Activated CD4-positive, alpha-beta T cell treated with anti-CD3 and anti-CD28 coated beads, Interleukin-2, amount 10 ng/mL, durations not matched to agents 7 days and 5 days (primary cell): ENCODE measurements around the gene SLC9A3. TPM values are rescaled to one million over a fixed set of nuclear protein-coding genes. Genes with fewer than 3 reads are reported as not detected.
A peak's percentile ranks its signal among the peaks of the same experiment; 100 is the strongest.

Experiments
- CTCF ChIA-PET: fragments of 350-600 bp; sonication (Branson Sonifier 250); formaldehyde crosslinking; loops from one replicate; lab custom pipeline; 2021; ENCODE audit warnings: antibody characterized with exemption; lab: Charles Lee
- POLR2A ChIA-PET: fragments of 350-600 bp; sonication (Branson Sonifier 250); formaldehyde crosslinking; loops from one replicate; lab custom pipeline; 2021; ENCODE audit warnings: antibody characterized with exemption; lab: Charles Lee
- DNase-seq: peaks from one replicate; pipeline ENCODE4 v3.0.0-alpha.2; 2020
- H3K27ac Mint-ChIP-seq: one replicate; pipeline ENCODE4 v1.8.0; 2021; ENCODE audit warnings: mild to moderate bottlenecking, moderate library complexity, mixed read lengths
- H3K27me3 Mint-ChIP-seq: one replicate; pipeline ENCODE4 v1.8.0; 2021; ENCODE audit warnings: mixed read lengths
- H3K36me3 Mint-ChIP-seq: one replicate; pipeline ENCODE4 v1.8.0; 2021; ENCODE audit warnings: low read depth, mixed read lengths
- H3K4me1 Mint-ChIP-seq: one replicate; pipeline ENCODE4 v1.8.0; 2021; ENCODE audit warnings: mixed read lengths
- H3K4me3 Mint-ChIP-seq: one replicate; pipeline ENCODE4 v1.8.0; 2021; ENCODE audit warnings: mild to moderate bottlenecking, moderate library complexity, mixed read lengths
- H3K9me3 Mint-ChIP-seq: one replicate; pipeline ENCODE4 v1.8.0; 2021; ENCODE audit warnings: mixed read lengths
- total RNA-seq, 2 experiments: library from RNA; stranded (reverse); gene quantifications; one replicate each; pipeline ENCODE4 v1.2.3, GENCODE V29; 2021

The SLC9A3 gene
- total RNA-seq, 2 experiments from 2014 or later, result 1.4 to 2.2 TPM

DNA sequence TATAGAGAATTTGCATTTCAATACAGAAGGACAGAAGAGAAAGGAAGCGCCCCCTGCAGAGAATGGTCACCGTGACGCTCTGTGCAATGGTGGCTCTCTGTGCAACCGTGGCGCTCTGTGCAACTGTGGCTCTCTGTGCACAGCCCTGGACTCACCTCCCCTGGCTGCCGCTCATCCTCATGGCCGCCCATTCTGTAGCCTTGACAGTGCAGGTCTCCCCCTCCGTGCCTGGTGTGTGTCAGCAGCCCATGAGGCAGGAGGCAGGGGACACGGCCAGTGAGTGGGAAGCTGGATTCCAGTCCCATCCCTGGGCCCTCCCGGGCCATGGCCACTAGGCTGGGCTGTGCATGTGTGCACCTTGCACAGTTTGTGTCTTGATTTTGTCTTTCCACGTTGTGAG is 69.3 kb downstream of the SLC9A3 start:
- ChIA-PET POLR2A (no interaction called here), CTCF (no interaction called here)
- H3K4me3 Mint-ChIP-seq, result no peak overlapping the region
- no peak overlapping the region for H3K27ac Mint-ChIP-seq
- H3K27me3 Mint-ChIP-seq, result no peaks in the 10 kb centered on the region
- peaks cover 25% of the 10 kb centered on the region for H3K9me3 Mint-ChIP-seq
- DNase-seq, result no peak
- H3K4me1 Mint-ChIP-seq, result peaks cover 56% of the 10 kb centered on the region
- peaks cover 82% of the 10 kb centered on the region for H3K36me3 Mint-ChIP-seq

DNA sequence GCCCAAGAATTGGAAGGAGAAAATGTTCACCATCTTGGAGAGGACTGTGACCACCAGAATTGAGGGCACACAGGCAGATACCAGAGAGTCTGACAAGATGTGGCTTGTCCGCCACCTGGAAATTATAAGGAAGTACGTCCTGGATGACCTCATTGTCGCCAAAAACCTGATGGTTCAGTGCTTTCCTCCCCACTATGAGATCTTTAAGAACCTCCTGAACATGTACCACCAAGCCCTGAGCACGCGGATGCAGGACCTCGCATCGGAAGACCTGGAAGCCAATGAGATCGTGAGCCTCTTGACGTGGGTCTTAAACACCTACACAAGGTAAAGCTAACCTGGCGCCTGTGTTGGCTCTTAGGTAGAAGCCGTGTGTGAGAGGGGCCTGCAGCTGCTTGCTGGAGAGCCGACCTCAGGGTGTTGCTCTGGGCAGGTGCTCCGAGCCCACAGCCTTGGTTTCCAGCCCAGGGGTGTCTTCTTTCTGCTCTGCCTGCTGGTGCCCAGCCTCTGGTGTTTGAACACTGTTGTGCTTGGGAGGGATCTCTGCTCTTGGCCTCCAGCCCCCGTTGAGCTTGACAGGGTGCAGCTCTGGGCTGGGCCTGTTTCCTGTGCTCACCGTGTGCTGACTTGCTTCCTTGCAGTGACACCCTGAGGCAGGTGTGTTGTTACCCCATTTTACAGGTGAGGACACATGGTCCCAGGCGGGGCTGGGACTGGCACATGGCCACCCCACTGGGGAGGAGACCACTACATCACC is 70.3 kb downstream of the SLC9A3 start:
- peaks cover 82% of the 10 kb centered on the region for H3K36me3 Mint-ChIP-seq
- peaks cover 25% of the 10 kb centered on the region for H3K9me3 Mint-ChIP-seq
- H3K4me1 Mint-ChIP-seq, result peaks cover 49% of the 10 kb centered on the region
- peak overlapping the region; percentile 87 for H3K27ac Mint-ChIP-seq
- no peak overlapping the region for H3K4me3 Mint-ChIP-seq
- DNase-seq, result peak; percentile 35
- no peaks in the 10 kb centered on the region for H3K27me3 Mint-ChIP-seq
- CTCF ChIA-PET, result interaction anchor here (2.2 kb wide), 1 partner anchor 137 kb away, joined by 4 read pairs; no protein-coding TSS in a partner anchor
- POLR2A ChIA-PET, result no interaction called here

DNA sequence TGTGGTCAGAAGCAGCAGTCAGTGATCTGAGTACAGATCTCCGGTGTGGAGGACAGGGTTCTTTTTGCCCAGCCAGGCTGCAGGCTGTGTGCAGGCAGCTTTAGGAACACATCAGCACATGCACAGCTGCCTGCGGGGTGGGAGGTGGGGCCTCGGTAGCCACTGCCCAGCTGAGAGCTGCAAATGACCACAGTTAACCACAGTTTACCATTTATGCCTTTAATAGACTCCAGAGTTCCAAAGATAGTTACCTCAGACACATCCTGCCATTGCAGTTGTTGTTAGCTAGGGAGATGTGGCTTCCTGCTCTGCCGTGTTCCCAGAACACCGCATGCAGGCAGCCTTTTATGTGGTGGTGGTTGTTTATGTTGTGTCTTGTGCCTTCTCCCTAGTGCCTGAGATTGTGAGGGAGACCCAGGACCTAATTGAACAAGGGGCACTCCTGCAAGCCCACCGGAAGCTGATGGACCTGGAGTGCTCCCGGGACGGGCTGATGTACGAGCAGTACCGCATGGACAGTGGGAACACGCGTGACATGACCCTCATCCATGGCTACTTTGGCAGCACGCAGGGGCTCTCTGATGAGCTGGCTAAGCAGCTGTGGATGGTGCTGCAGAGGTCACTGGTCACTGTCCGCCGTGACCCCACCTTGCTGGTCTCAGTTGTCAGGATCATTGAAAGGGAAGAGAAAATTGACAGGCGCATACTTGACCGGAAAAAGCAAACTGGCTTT is 71.1 kb downstream of the SLC9A3 start:
- ChIA-PET POLR2A (no interaction called here), CTCF (interaction anchor here (0.6 to 2.2 kb wide), 3 partner anchors 8 to 136 kb away, joined by 3 to 5 read pairs (median 4); no protein-coding TSS in a partner anchor)
- Mint-ChIP-seq H3K36me3 (peaks cover 81% of the 10 kb centered on the region), H3K4me1 (peaks cover 41% of the 10 kb centered on the region), H3K4me3 (peak overlapping the region; percentile 18), H3K9me3 (peaks cover 25% of the 10 kb centered on the region), H3K27ac (peak overlapping the region; percentile 87), H3K27me3 (no peaks in the 10 kb centered on the region)
- no peak for DNase-seq

DNA sequence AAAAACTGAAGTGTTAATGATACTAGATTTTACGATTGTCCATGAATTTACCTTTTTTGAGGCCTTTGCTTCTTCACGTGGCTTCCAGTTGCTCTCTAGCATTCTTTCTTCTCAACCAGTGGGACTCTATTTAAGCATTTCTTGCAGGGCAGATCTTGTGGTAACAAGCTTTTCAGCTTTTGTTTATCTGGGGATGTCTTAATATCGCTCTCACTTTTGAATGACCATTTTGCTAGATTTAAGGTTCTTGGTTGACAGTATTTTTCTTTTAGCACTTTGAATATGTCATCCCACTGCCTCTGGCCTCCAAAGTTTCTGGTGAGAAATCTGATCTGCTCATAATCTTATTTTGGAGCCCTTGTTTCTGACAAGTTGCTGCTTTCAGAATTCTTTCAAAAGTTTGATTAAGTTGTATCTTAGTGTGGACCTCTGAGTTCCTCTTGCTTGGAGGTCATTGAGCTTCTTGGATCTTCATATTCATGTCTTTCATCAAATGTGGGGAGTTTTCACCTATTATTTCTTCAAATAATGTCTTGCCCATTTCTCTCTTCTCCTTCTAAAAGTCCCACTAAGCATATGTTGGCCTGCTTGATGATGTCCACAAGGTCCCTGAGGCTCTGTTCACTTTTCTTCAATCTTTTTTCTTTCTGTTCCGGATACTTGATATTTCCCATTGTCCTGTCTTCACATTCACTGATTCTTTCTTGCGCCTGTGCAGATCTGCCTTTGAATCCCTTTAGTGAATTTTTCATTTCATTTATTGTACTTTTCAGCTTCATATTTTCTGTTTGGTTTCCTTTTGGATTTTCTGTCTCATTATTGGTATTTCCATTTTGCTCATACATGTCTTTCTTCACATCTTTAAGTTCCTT is 72.4 kb downstream of the SLC9A3 start:
- Mint-ChIP-seq H3K4me1 (peaks cover 45% of the 10 kb centered on the region), H3K27ac (peak overlapping the region; percentile 87), H3K36me3 (peaks cover 86% of the 10 kb centered on the region), H3K9me3 (peaks cover 25% of the 10 kb centered on the region), H3K27me3 (no peaks in the 10 kb centered on the region), H3K4me3 (no peak overlapping the region)
- CTCF ChIA-PET, result interaction anchor here (0.9 to 2.2 kb wide), 3 partner anchors 10 to 135 kb away, joined by 4 to 5 read pairs (median 4); no protein-coding TSS in a partner anchor
- DNase-seq, result no peak
- POLR2A ChIA-PET, result no interaction called here

DNA sequence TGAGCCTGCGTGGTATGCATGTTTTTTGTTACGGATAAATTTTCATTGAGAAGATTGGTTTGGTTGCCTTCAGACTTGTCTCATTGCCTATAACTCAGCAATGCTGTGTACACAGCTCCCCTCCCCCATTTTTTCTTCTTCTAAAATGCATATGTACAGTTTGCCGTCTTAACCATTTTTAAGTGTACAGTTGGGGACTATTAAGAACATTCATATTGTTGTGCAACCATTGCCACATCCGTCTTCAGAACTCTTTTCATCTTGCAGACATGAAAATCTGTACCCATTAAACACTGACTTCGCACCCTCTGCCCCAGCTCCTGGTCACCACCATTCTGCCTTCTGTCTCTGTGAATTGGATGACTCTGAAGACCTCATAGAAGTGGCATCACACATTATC is 75.1 kb downstream of the SLC9A3 start:
- CTCF ChIA-PET, result interaction anchor here (1.4 kb wide), 1 partner anchor 16 kb away, joined by 3 read pairs; no protein-coding TSS in a partner anchor
- peaks cover 25% of the 10 kb centered on the region for H3K9me3 Mint-ChIP-seq
- peaks cover 78% of the 10 kb centered on the region for H3K36me3 Mint-ChIP-seq
- no peak overlapping the region for H3K27ac Mint-ChIP-seq
- no peaks in the 10 kb centered on the region for H3K27me3 Mint-ChIP-seq
- no peak for DNase-seq
- POLR2A ChIA-PET, result no interaction called here
- H3K4me3 Mint-ChIP-seq, result no peak overlapping the region
- H3K4me1 Mint-ChIP-seq, result peaks cover 51% of the 10 kb centered on the region

DNA sequence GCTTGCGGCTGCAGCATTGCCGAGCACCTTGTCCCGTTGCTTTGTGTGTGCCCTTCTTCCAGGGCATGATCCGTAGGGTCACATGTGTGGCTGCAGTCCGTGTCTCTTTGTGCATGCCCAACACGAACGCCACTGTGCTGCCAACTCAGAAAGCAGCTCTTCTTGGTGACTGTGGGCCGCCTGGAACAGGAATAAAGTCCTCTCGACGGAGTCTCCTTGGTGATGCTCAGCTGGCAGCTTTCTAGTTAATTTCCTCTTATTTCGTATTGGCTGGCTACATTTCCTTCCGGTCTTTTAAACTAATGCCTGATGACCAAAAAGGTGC is 75.5 kb downstream of the SLC9A3 start:
- DNase-seq, result no peak
- Mint-ChIP-seq H3K4me1 (peaks cover 51% of the 10 kb centered on the region), H3K36me3 (peaks cover 75% of the 10 kb centered on the region), H3K4me3 (no peak overlapping the region), H3K9me3 (peaks cover 25% of the 10 kb centered on the region), H3K27ac (no peak overlapping the region), H3K27me3 (no peaks in the 10 kb centered on the region)
- POLR2A ChIA-PET, result no interaction called here
- CTCF ChIA-PET, result no interaction called here

DNA sequence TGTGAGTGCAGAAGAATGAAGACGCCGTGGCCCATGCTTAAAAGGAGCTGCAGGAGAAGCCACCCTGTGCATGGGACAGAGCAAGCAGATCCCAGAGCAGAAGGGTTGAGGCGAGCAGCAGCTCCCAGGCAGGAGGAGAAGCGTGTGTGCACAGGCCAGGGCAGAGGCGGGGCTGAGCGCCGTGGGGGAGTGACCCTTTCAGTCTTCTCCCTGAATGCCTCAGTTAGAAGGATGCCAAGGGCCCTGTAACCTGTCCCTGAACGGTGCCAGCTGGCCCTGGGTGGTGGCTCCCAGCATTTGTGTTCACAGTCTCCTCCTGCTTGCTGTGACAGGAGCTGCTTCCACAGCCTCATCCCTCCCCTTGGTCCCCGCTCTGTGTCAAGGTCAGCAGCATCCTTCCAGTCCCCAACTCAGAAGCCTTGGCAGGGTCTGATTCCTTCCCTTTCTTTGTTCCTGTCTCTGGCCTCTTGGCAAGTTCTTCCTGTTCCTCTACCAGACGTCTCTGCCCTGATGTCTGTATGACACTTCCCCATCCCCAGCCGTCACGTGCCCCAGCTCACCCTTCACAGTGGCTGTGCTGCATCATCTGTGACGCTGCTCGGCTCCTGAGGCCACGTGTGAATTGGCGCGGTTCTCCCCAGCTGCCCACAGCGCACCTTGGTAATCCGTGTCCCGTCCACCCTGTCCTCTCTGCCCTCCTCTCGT is 76.0 kb downstream of the SLC9A3 start:
- no peak overlapping the region for H3K27ac Mint-ChIP-seq
- no peaks in the 10 kb centered on the region for H3K27me3 Mint-ChIP-seq
- H3K9me3 Mint-ChIP-seq, result peaks cover 25% of the 10 kb centered on the region
- ChIA-PET POLR2A (no interaction called here), CTCF (interaction anchor here (0.8 to 1.7 kb wide), 2 partner anchors 22 to 111 kb away, joined by 3 to 5 read pairs; no protein-coding TSS in a partner anchor)
- peaks cover 70% of the 10 kb centered on the region for H3K36me3 Mint-ChIP-seq
- H3K4me1 Mint-ChIP-seq, result peaks cover 50% of the 10 kb centered on the region
- H3K4me3 Mint-ChIP-seq, result no peak overlapping the region
- no peak for DNase-seq

DNA sequence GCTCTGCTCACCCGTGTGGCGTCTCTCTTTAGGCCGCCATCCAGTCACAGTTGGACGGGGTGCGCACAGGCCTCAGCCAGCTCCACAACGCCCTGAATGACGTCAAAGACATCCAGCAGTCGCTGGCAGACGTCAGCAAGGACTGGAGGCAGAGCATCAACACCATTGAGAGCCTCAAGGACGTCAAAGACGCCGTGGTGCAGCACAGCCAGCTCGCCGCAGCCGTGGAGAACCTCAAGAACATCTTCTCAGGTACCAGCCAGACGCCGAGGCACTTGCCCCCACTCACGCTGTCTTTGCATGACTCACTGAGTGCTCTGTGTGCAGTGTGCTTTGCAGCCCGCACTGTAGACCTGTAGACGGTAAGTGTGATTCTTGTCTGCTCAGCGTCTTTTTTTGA is 76.7 kb downstream of the SLC9A3 start:
- ChIA-PET POLR2A (interaction anchor here (0.7 kb wide), 1 partner anchor 164 kb away, joined by 3 read pairs; the partner anchor contains the start of gene CEP72), CTCF (interaction anchor here (0.8 to 1.7 kb wide), 10 partner anchors 9 to 129 kb away, joined by 3 to 11 read pairs (median 5); partner anchors contain the start of gene AHRR)
- peaks cover 45% of the 10 kb centered on the region for H3K4me1 Mint-ChIP-seq
- no peak for DNase-seq
- no peaks in the 10 kb centered on the region for H3K27me3 Mint-ChIP-seq
- no peak overlapping the region for H3K27ac Mint-ChIP-seq
- peaks cover 63% of the 10 kb centered on the region for H3K36me3 Mint-ChIP-seq
- no peak overlapping the region for H3K4me3 Mint-ChIP-seq
- H3K9me3 Mint-ChIP-seq, result peaks cover 19% of the 10 kb centered on the region

DNA sequence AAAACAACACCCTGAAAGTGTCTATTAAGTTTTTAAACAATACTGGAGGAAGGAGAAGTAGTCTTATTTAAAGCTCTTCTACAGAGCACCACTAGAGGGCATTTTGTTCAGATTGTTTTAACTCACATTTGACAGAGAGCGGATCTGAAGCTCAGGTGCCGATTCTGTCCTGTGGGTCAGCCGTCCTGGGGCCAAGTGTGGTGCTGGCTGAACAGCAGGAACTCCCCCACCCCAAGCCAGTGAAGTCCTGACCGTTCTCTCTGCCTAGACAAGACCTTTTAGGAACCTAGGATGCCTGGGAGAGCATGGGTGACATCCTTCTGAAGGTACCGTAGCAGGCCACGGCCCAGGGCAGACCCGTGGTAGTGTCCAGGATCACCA is 77.4 kb downstream of the SLC9A3 start:
- H3K27ac Mint-ChIP-seq, result peak overlapping the region; percentile 79
- ChIA-PET POLR2A (interaction anchor here (0.6 to 0.7 kb wide), 3 partner anchors 165 to 203 kb away, joined by 3 to 4 read pairs (median 4); partner anchors contain the start of gene CEP72), CTCF (interaction anchor here (0.6 to 1.7 kb wide), 17 partner anchors 10 to 933 kb away, joined by 3 to 11 read pairs (median 4); partner anchors contain the start of gene AHRR)
- H3K9me3 Mint-ChIP-seq, result peaks cover 12% of the 10 kb centered on the region
- H3K27me3 Mint-ChIP-seq, result no peaks in the 10 kb centered on the region
- H3K4me1 Mint-ChIP-seq, result peaks cover 43% of the 10 kb centered on the region
- H3K4me3 Mint-ChIP-seq, result no peak overlapping the region
- peaks cover 56% of the 10 kb centered on the region for H3K36me3 Mint-ChIP-seq
- DNase-seq, result no peak

DNA sequence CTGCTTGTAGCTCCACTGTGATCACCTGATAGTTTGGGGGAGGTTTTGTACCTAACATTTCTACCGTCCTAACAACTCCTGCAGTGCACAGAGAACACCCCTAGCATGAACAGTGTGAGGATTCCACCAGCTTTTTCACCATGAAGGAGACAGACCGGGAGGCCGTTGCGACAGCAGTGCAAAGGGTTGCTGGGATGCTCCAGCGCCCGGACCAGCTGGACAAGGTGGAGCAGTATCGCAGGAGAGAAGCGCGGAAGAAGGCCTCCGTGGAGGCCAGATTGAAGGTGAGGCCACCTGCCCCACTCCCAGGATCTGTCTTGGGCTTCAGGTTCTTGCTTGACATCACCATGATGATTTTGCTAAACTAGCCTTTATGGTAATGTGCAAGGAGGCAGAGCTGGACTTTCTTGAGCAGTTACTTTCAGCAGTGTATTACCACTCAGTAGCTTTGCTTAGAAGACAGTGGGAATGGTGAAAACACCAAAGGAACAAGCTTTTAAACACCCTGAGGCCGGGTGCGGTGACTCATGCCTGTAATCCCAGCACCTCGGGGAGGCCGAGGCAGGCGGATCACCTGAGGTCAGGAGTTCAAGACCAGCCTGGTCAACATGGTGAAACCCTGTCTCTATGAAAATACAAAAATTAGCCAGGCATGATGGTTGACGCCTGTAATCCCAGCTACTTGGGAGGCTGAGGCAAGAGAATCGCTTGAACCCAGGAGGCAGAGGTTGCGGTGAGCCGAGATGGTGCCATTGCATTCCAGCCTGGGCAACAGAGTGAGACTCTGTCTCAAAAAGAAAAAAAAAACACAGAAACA is 78.0 kb downstream of the SLC9A3 start:
- peaks cover 7% of the 10 kb centered on the region for H3K9me3 Mint-ChIP-seq
- CTCF ChIA-PET, result interaction anchor here (0.6 to 1.7 kb wide), 17 partner anchors 10 to 934 kb away, joined by 3 to 11 read pairs (median 4); partner anchors contain the start of gene AHRR
- peaks cover 47% of the 10 kb centered on the region for H3K4me1 Mint-ChIP-seq
- POLR2A ChIA-PET, result interaction anchor here (0.6 to 0.7 kb wide), 2 partner anchors 166 to 203 kb away, joined by 3 to 4 read pairs; partner anchors contain the start of gene CEP72
- peaks cover 51% of the 10 kb centered on the region for H3K36me3 Mint-ChIP-seq
- no peak for DNase-seq
- H3K27me3 Mint-ChIP-seq, result no peaks in the 10 kb centered on the region
- H3K4me3 Mint-ChIP-seq, result no peak overlapping the region
- peak overlapping the region; percentile 79 for H3K27ac Mint-ChIP-seq

DNA sequence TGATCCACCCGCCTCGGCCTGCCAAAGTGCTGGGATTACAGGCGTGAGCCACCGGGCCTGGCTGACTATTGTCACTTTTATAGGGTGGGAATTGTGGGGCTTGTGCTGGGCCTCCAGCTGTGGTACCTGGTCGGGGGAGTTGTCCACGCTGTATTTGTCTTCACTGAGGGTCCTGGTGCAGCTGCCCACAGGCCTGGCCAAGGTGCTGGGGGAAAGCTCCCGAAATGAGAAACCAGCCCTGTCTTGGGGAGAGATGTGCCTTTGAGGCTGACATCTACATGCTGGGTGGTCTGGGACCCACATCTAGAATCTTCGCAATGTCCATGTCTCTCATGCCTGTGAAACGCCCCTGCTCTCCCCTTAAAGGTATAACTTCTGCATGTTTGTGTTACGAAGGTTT is 78.7 kb downstream of the SLC9A3 start:
- ChIA-PET POLR2A (no interaction called here), CTCF (interaction anchor here (1.0 to 1.6 kb wide), 3 partner anchors 27 to 111 kb away, joined by 5 to 10 read pairs (median 5); no protein-coding TSS in a partner anchor)
- H3K27ac Mint-ChIP-seq, result no peak overlapping the region
- no peak overlapping the region for H3K4me3 Mint-ChIP-seq
- no peaks in the 10 kb centered on the region for H3K27me3 Mint-ChIP-seq
- H3K9me3 Mint-ChIP-seq, result peaks cover 5% of the 10 kb centered on the region
- peaks cover 52% of the 10 kb centered on the region for H3K4me1 Mint-ChIP-seq
- DNase-seq, result no peak
- peaks cover 44% of the 10 kb centered on the region for H3K36me3 Mint-ChIP-seq
